Upper lobe of right lung (tissue), 1 donor: ENCODE measurements around the gene OSBPL5. TPM values are rescaled to one million over a fixed set of nuclear protein-coding genes. Genes with fewer than 3 reads are reported as not detected.

ENCODE experiments used
- ATAC-seq: fragments of 200-7000 bp; cut with Tn5 transposase; one replicate; pipeline ENCODE4 v1.9.1; 2020; ENCODE audit warnings: mild to moderate bottlenecking, moderate library complexity
- DNase-seq: peaks from one replicate; pipeline ENCODE4 v3.0.0-alpha.2; 2020
- H3K27ac ChIP-seq: fragments of 200-600 bp; one replicate; pipeline ENCODE4 v1.8.0; 2022
- H3K27me3 ChIP-seq: fragments of 200-600 bp; one replicate; pipeline ENCODE4 v1.8.0; 2022; ENCODE audit warnings: mild to moderate bottlenecking
- H3K36me3 ChIP-seq: fragments of 200-600 bp; one replicate; pipeline ENCODE4 v1.8.0; 2022
- H3K4me1 ChIP-seq: fragments of 200-600 bp; one replicate; pipeline ENCODE4 v1.8.0; 2022
- H3K4me3 ChIP-seq: fragments of 200-600 bp; one replicate; pipeline ENCODE4 v1.8.0; 2022; ENCODE audit warnings: mild to moderate bottlenecking
- H3K9me3 ChIP-seq: fragments of 200-600 bp; one replicate; pipeline ENCODE4 v1.8.0; 2022
- intact Hi-C: fragments of 100-400 bp; cut with DNase I; formaldehyde crosslinking; loops from one replicate; pipeline ENCODE4 v1.11.0; 2022
- total RNA-seq: library from RNA; stranded (reverse); fragmentation: NEBNext Ultra II Directional; extraction: Animal tissue kit (Norgen Biotek cat#: 25700); gene quantifications from one replicate; pipeline ENCODE4 v1.2.1, GENCODE V29; 2021
- TF ChIP-seq, protein P1 (sequence below): fragments of 200-600 bp; IDR thresholded peaks from one replicate; pipeline ENCODE4 v1.8.0; 2022; ENCODE audit warnings: antibody characterized with exemption
- donor health status: DM: no; HTN: yes; CAD: no; lungs with severe emphysema.

Gene OSBPL5
- total RNA-seq, 1 donor from 2014 or later = 52.6 TPM

DNA sequence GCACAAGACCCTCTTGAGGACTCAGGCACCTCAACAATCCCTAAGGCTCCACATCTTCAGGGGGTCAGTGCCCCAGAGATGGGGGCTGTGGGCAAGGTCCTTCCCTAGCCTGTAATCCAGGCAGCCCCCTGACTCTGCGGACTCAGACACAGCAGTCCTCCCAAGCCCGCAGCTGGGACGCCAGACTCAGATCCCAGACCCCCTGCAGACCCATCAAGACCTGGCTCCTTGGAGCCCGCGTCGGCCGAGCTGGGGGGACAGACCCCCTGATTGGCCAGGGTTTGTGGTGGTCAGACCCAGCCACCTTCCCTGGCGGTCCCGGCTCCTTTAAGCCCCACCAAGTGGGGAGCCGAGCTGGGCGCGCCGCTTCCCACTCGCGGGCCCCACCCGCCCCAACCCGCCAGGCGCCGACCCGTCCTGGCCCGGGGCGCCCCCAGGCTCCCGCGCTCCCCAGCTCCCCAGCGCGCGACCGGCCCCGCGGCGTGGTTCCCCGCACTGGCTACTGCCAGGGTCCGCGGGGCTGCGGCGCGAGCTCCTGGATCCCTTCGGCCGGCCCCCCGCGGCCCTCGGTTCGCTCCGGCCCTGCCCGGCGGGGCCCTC lies 458 bp downstream of the OSBPL5 start:
- Histone ChIP-seq H3K4me1 (peaks cover 41% of the 10 kb centered on the region), H3K9me3 (no peaks in the 10 kb centered on the region), H3K27me3 (no peaks in the 10 kb centered on the region), H3K27ac (peak overlapping the region; percentile 68), H3K4me3 (peak overlapping the region; percentile 78), H3K36me3 (no peaks in the 10 kb centered on the region)
- TF ChIP-seq, protein P1, sequence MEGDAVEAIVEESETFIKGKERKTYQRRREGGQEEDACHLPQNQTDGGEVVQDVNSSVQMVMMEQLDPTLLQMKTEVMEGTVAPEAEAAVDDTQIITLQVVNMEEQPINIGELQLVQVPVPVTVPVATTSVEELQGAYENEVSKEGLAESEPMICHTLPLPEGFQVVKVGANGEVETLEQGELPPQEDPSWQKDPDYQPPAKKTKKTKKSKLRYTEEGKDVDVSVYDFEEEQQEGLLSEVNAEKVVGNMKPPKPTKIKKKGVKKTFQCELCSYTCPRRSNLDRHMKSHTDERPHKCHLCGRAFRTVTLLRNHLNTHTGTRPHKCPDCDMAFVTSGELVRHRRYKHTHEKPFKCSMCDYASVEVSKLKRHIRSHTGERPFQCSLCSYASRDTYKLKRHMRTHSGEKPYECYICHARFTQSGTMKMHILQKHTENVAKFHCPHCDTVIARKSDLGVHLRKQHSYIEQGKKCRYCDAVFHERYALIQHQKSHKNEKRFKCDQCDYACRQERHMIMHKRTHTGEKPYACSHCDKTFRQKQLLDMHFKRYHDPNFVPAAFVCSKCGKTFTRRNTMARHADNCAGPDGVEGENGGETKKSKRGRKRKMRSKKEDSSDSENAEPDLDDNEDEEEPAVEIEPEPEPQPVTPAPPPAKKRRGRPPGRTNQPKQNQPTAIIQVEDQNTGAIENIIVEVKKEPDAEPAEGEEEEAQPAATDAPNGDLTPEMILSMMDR = no peak
- intact Hi-C loops = no loop called here
- ATAC-seq (peak; percentile 17), DNase-seq (peak; percentile 66)

DNA sequence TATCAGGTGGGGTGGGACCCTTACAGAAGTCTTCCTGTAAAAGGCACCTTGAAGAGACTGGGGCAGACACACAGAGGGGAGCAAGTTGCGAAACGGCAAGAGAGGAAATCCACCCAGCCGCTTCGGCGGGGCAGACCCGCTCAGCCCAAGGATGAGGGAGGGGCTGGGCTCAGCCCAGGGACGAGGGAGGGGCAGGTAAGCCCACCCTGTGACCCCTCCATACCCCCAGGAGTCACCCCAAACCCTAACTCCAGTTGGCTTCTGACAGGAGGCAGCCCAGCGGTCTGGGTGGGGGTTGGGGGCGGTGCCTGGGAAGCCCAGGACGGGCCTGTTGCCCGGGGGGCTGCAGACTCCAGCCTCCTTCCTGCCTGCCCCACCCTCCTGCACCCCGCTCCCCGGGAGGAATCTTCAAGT lies 965 bp downstream of the OSBPL5 start:
- Histone ChIP-seq H3K4me3 (peak overlapping the region; percentile 78), H3K36me3 (no peaks in the 10 kb centered on the region), H3K27me3 (no peaks in the 10 kb centered on the region), H3K27ac (peak overlapping the region; percentile 68), H3K9me3 (no peaks in the 10 kb centered on the region), H3K4me1 (peaks cover 41% of the 10 kb centered on the region)
- intact Hi-C loops = no loop called here
- TF ChIP-seq, protein P1 = no peak
- no peak for DNase-seq
- ATAC-seq = no peak

DNA sequence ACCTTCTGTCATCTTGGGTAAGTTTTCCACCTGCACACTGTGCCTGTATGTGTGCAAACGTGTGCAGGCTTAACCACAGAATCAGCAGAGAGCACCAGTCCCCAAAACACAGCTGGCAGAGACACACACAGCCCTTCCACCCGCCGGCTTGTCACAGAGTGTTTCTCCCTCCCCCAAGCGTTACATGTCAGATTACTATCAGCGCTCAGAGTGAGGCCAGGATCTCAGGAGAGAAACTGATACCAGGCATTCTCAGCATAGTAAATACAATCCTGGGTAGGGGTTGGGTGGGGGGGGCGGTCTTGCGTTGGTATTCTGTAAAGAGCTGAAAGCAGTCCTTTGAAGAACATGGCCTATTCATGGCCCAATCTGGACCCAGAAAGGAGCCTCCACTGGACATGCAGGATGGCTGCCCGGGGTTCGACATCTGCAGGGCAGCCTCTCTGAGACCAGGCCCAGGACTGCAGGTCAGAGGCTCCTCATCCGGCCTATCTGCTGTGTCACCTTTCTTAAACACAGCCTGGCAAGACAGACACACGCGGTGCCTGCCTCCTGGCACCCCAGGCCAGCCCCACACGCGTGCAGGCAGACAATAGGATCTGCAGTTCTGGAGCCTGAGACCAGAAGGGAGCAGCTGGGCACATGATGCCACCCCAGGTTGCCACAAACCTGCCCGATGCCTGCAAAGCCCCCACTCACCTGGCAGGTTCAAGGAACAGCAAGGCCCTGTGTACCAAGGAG lies 1.7 kb downstream of the OSBPL5 start:
- TF ChIP-seq, protein P1 = no peak
- Histone ChIP-seq H3K36me3 (no peaks in the 10 kb centered on the region), H3K4me1 (peaks cover 42% of the 10 kb centered on the region), H3K9me3 (no peaks in the 10 kb centered on the region), H3K4me3 (peak overlapping the region; percentile 78), H3K27me3 (no peaks in the 10 kb centered on the region), H3K27ac (no peak overlapping the region)
- intact Hi-C loops = no loop called here
- ATAC-seq (no peak), DNase-seq (peak; percentile 55)

DNA sequence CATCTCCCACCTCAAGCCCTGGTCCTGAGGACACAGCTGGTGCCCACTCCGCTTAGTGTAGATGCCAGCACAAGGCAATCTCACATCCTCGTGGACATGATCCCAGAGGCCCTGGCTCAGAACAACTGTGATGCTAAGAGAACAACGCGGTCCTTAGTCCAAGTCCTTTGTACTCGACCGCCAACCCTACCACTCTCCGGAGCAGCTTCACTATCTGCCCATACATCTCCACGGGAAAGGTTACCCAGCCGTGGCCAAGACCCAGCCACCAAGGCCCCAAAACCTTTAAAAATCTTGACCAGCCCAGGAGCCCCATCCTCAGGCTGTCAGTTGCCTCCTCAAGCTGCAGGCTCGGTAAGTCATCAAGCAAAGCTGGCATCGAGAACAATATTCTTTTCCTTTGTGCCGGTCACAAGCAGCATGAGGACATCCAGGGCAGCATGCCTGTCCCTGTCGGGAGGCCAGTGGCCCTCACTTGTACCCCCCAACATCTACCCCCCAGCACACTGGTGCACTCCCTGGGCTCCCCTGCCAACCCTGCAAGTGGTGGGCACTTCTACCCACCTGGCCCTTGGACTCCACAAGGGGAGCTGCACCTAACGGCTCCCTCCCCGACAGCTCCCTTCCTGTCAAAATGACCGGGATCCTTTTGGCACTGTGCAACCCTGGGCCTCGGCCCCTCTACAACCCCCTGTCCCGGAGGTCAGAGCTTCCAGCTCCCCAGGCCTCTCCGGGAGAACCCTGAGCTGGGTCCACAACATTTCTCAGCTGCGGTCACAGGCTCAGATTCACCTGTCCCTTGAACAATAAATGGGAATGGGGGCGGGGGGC lies 2.5 kb downstream of the OSBPL5 start:
- Histone ChIP-seq H3K9me3 (no peaks in the 10 kb centered on the region), H3K36me3 (no peaks in the 10 kb centered on the region), H3K27ac (no peak overlapping the region), H3K4me3 (no peak overlapping the region), H3K27me3 (no peaks in the 10 kb centered on the region), H3K4me1 (peaks cover 42% of the 10 kb centered on the region)
- DNase-seq (peak; percentile 55), ATAC-seq (no peak)
- intact Hi-C loops = no loop called here
- TF ChIP-seq, protein P1 = no peak

DNA sequence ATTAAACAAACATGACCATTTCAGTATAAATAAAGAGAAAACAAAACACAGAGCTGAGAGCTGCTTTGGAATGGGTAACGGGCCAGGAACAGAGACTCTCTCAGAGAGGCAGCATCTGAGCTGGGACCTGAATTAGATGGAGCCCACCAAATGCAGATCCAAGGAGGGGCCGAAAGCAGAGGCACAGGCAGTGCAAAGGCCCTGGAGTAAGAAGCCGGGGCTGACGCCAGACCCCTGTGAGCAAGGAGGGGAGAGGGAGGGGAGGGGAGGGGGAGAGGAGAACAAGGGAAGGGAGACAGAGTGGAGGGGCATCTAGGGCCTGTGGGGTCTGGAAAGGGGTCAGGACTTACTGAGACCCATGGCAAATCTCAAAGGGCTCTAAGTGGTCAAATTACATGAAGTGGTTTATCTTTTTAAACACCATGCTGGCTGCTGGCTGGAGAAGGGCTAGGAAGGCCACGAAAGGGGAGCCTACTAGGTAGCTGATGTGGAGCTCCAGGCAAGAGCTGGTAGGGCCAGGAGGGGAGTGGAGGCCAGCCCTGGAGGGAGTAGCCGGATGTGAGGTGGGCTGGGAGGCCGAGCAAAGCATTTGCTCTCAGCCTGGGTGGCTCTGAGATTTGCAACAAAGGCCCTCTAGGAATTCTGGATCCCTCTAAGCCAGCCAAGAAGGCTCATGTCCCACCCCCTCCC lies 3.2 kb downstream of the OSBPL5 start:
- TF ChIP-seq, protein P1 = no peak
- Histone ChIP-seq H3K9me3 (no peaks in the 10 kb centered on the region), H3K36me3 (no peaks in the 10 kb centered on the region), H3K27ac (no peak overlapping the region), H3K4me1 (peaks cover 44% of the 10 kb centered on the region), H3K4me3 (no peak overlapping the region), H3K27me3 (no peaks in the 10 kb centered on the region)
- intact Hi-C loops = no loop called here
- DNase-seq (peak; percentile 38), ATAC-seq (no peak)
